8988T (cell line): ENCODE data around the gene NPIPB5.
"Not testable (repeated sequence)": the region's sequence is repeated elsewhere in the genome, so short reads cannot be mapped to it uniquely, and the experiment has no call there.

ENCODE experiments used
- DNase-seq: peaks from one replicate; pipeline ENCODE4 v3.0.0; 2011

NPIPB5 gene

DNA sequence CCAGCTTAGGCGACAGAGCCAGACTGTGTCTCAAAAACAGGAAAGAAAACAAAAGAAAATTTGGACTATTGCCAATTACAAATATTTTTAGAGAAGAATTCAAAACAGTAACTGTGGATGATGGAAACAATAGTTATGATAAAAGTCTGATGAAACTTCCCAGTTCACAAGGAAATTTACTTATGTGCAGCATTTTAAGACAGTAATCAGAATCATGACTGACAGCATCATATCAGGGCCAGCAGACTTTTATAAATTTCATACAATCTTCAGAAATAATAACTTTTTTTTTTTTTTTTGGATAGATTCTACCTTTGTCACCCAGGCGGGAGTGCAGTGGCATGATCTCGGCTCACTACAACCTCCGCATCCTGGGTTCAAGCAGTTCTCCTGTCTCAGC is at the start of gene NPIPB5:
Gene NPIPB5 (plus strand): TSS at position 301 of the 400 bp plus-strand sequence. CDS start 2,911 bp downstream, outside the sequence.
- not testable (repeated sequence) for DNase-seq

DNA sequence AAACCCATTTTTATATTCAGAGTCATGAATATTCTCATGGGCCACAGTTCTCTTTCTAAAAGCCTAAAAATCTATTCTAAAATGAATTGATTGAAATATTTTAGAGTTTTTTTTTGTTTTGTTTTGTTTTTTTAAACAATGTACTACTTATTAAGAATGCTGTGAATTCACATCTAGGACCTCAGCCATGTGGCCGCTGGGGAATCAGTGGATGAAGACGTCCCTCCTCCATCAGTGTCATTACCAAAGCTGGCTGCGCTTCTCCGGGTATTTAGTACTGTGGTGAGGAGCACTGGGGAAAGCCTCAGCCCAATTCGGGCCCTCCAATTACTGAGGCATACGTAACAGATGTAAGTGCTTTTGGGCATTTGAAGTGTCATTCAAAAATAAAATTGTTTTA is 41.8 kb upstream of the NPIPB5 start:
- DNase-seq: not testable (repeated sequence)

DNA sequence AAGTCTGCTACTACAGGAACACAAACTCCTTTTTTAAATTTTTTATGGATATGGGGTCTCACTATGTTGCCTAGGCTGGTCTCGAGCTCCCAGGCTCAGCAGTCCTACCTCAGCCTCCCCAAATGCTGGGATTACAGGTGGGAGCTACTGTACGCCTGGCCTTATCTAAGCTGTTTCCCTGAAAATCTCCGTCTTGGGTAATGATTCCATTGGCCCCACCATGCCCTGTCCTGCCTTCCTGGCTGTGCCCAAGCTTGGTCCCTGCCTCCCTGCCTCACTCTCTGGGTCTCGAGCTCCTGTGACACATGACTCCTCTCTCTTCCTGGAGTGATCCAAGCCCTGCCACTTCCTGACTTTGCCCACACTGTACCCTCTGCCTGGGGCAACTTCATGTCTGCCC is 27.3 kb downstream of the NPIPB5 start:
- not testable (repeated sequence) for DNase-seq

DNA sequence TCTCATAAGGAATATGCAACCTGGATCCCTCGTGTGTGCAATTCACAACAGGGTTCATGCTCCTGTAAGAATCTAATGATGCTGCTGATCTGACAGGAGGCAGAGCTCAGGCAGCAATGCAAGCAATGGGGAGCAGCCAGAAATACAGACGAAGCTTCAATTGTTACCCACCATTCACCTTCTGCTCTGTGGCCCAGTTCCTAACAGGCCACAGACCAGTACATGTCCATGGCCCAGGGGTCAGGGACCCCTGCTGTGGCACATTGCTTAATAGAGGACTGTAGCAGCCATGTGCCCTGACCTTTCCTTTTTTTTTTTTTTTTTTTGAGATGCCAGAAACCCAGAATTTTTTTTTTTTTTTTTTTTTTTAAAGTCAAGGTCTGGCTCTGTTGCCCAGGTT is 34.1 kb downstream of the NPIPB5 start:
- not testable (repeated sequence) for DNase-seq

DNA sequence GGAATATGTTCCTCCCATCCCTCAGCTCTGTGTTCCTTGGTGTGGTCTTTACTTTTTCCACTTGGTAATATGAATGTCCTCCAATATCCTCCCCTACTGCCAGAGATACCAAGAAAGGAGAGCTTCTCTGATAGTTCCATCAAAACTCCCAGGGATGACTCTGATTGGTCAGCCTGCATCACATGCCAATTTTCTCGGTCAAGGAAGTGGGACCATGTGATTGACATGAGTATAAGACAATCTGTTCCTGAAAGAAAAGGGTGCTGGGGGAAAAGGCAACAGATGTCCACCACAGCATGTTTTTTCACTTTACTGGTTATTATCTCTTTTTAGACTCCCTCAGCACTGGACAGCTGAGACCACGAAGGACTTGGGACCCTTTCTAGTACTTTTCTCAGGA is 35.9 kb downstream of the NPIPB5 start:
- DNase-seq: not testable (repeated sequence)

DNA sequence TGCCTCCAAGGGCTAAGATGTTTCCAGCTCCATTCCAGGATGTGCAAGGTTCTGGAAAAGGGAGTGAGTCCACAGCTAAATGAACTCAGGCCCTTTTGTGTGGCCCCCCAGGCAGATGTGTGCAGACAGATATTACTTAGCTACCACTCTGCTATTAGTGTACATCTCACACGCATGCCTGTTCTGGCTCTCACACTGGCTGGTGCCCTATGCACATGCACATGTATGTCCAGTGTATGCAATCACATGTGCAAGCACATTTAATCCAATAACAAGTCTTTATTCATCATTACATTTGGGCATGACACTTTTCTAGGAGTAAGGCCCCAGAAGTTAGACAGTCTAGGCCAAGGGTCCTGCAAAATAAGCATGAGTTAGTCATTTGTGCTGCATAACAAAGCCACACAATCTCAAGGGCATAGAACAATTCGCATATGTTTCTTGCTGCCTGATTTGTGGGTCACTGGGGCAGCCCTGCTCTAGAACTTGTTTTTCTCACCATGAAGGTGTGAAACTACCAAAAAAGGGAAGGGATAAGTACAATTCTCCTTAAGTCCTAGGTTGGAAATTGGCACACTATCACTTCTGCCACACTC is 36.6 kb downstream of the NPIPB5 start:
- not testable (repeated sequence) for DNase-seq

DNA sequence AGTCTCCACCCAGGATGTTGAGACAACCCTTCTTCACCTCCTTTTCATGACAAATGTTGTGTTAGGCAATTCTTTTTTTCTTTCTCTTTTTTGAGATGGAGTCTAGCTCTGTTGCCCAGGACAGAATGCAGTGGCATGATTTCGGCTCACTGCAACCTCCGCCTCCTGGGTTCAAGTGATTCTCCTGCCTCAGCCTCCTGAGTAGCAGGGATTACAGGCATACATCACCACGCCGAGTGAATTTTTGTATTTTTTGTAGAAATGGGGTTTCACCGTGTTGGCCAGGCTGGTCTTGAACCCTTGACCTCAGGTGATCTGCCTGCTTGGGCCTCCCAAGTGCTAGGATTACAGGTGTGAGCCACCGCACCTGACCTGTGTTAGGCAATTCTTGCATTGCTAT is 39.2 kb downstream of the NPIPB5 start:
- not testable (repeated sequence) for DNase-seq

DNA sequence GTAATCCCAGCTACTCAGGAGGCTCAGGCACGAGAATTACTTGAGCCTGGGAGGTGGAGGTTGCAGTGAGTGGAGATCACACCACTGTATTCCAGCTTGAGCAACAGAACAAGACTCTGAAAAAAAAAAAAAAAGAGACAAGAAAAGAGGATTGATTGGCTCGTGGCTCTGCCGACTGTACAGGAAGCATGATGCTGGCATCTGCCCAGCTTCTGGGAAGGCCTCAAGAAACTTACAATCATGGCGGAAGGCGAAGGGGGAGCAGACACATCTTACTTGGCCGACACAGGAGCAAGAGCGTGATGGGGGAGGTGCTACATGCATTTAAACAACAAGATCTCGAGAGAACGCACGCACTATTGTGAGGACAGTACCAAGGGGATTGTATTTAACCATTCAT is 40.5 kb downstream of the NPIPB5 start:
- DNase-seq: not testable (repeated sequence)

DNA sequence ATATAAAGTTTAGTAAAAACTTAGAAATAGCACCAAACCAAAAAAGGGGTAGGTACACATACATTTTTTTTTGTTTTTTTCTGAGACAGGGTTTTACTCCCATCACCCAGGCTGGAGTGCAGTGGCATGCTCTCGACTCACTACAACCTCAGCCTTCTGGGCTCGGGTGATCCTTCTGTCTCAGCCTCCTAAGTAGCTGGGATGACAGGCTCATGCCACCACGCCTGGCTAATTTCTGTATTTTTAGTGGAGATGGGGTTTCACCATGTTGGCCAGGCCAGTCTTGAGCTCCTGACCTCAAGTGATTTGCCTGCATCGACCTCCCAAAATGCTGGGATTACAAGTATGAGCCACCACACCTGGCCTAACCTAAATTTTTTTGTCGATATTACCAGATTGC is 41.0 kb downstream of the NPIPB5 start:
- not testable (repeated sequence) for DNase-seq

DNA sequence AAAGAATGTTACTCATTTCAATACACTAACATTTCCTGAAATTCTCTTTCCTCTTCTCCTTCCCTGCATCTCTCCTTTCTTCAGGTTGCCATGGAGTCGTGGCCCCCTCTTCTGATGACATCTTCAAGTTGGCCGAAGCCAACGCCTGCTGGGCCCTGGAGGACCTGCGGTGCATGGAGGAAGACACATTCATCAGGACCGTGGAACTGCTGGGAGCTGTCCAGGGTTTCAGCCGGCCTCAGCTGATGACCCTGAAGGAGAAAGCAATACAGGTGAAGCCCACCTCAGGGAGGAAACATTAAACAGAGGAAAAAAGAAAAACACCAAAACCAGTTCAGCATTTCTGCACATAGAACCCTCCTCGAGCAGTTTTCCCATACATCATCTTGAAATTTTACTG is 46.1 kb downstream of the NPIPB5 start:
- not testable (repeated sequence) for DNase-seq
